ENCODE data around the gene ODR4. TPM values are rescaled to one million over a fixed set of nuclear protein-coding genes. Genes with fewer than 3 reads are reported as not detected.
"Not testable (repeated sequence)": the region's sequence is repeated elsewhere in the genome, so short reads cannot be mapped to it uniquely, and the experiment has no call there.

Gene ODR4
- total RNA-seq, 2 experiments from 2014 or later, result 13.3 to 15.6 TPM

DNA sequence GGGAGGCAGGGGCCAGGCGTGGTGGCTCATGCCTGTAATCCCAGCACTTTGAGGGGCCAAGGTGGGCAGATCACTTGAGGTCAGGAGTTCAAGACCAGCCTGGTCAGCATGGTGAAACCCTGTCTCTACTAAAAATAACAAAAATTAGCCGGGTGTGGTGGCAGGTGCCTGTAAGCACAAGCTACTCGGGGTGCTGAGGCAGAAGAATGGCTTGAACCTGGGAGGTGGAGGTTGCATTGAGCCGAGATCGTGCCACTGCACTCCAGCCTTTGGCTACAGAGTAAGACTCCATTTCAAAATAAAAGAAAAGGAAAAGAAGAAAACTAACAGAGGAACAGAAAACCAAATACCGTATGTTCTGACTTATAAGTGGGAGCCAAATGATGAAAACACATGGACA, 17.1 kb downstream of the ODR4 start:
- H3K36me3 Mint-ChIP-seq, result peaks cover 12% of the 10 kb centered on the region
- POLR2A ChIA-PET, result not testable (repeated sequence)

GRCh38 chr1:186401446-186401845, 25.8 kb downstream of the ODR4 start:
- ATAC-seq (ENCODE audit: low read depth); DNase-seq: not testable (repeated sequence)

More for the DNA sequence above, 17.1 kb downstream of the ODR4 start:
- DNase-seq; H3K4me1 Mint-ChIP-seq; H3K4me3 Mint-ChIP-seq; ATAC-seq (ENCODE audit: low read depth); H3K27ac Mint-ChIP-seq; H3K27me3 Mint-ChIP-seq; H3K9me3 Mint-ChIP-seq: not testable (repeated sequence)

DNA sequence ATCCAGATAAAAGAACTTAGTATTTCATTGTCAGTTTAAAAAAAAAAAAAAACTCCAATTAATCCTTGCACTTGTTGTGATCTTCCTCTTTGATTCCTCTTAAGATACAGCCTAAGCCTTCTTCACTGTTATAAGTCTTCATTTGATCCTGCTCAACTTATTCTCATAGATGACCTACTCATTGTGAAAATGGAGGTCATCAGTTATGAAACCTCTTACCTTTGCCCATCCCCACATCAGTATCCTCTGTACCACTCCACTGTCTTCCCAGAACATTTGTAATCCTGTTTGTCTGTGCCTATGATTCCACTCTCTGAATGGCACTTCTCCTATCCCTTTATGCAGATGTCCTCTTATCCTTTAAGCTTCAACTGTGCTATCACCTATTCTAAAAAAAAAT, 28.0 kb downstream of the ODR4 start:
- peaks cover 7% of the 10 kb centered on the region for H3K36me3 Mint-ChIP-seq
- H3K27me3 Mint-ChIP-seq, result no peaks in the 10 kb centered on the region
- H3K4me1 Mint-ChIP-seq, result peaks cover 2% of the 10 kb centered on the region
- POLR2A ChIA-PET, result interaction anchor here (0.6 kb wide), 1 partner anchor 115 kb away, joined by 7 read pairs; no protein-coding TSS in a partner anchor
- DNase-seq (no peak), ATAC-seq (ENCODE audit: low read depth) (no peak)
- H3K4me3 Mint-ChIP-seq, result no peak overlapping the region
- no peak overlapping the region for H3K27ac Mint-ChIP-seq
- no peaks in the 10 kb centered on the region for H3K9me3 Mint-ChIP-seq

More at GRCh38 chr1:186401446-186401845, 25.8 kb downstream of the ODR4 start:
- H3K9me3 Mint-ChIP-seq, H3K27me3 Mint-ChIP-seq, POLR2A ChIA-PET, H3K4me1 Mint-ChIP-seq, H3K27ac Mint-ChIP-seq, H3K4me3 Mint-ChIP-seq, H3K36me3 Mint-ChIP-seq: not testable (repeated sequence)

- peaks cover 7% of the 10 kb centered on the region for H3K36me3 Mint-ChIP-seq
- no peak overlapping the region for H3K4me3 Mint-ChIP-seq
- no peak overlapping the region for H3K27ac Mint-ChIP-seq
- no peak for DNase-seq
- H3K4me1 Mint-ChIP-seq, result peaks cover 2% of the 10 kb centered on the region
- H3K27me3 Mint-ChIP-seq, result no peaks in the 10 kb centered on the region
- H3K9me3 Mint-ChIP-seq, result no peaks in the 10 kb centered on the region
- peak; percentile 72 for ATAC-seq (ENCODE audit: low read depth)
- POLR2A ChIA-PET, result interaction anchor here (0.6 kb wide), 1 partner anchor 116 kb away, joined by 7 read pairs; no protein-coding TSS in a partner anchor
These were observed 28.9 kb downstream of the ODR4 start for GRCh38 chr1:186404454-186405051.

- Mint-ChIP-seq H3K4me3 (no peak overlapping the region), H3K27me3 (no peaks in the 10 kb centered on the region), H3K27ac (no peak overlapping the region), H3K4me1 (peaks cover 2% of the 10 kb centered on the region), H3K9me3 (no peaks in the 10 kb centered on the region), H3K36me3 (peaks cover 4% of the 10 kb centered on the region)
- DNase-seq (no peak), ATAC-seq (ENCODE audit: low read depth) (no peak)
- POLR2A ChIA-PET, result no interaction called here
These were observed 33.5 kb downstream of the ODR4 start for GRCh38 chr1:186409091-186409490.

- Mint-ChIP-seq H3K9me3 (no peaks in the 10 kb centered on the region), H3K27me3 (no peaks in the 10 kb centered on the region), H3K4me1 (no peaks in the 10 kb centered on the region), H3K27ac (no peak overlapping the region), H3K4me3 (no peak overlapping the region), H3K36me3 (peaks cover 3% of the 10 kb centered on the region)
- POLR2A ChIA-PET, result no interaction called here
- DNase-seq, result no peak
- no peak for ATAC-seq (ENCODE audit: low read depth)
These were observed 37.7 kb downstream of the ODR4 start for GRCh38 chr1:186413319-186413718.

DNA sequence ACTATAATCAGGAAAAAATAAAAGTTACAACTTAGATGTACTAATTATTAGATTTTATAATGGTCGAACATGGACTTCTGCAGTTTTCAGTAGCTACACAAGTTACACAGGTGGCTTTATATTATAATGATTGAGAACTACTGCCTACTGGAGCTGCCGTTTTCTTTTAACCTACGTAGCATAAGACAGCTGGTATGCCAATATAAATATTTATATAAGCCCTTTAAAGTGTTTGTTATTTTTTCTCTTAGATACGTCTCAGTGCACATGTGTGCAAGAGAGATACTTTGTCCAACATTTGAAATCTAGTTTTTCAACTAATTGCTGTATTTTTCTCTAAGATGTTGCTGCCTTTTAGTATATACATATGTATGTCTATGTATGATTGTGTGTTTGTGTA, 42.9 kb downstream of the ODR4 start:
- ATAC-seq (ENCODE audit: low read depth), result no peak
- H3K9me3 Mint-ChIP-seq, result no peaks in the 10 kb centered on the region
- peaks cover 14% of the 10 kb centered on the region for H3K4me1 Mint-ChIP-seq
- no peaks in the 10 kb centered on the region for H3K27me3 Mint-ChIP-seq
- H3K36me3 Mint-ChIP-seq, result peaks cover 13% of the 10 kb centered on the region
- POLR2A ChIA-PET, result interaction anchor here (1.8 kb wide), 1 partner anchor 43 kb away, joined by 4 read pairs; the partner anchor contains the start of genes ODR4 and TPR
- H3K27ac Mint-ChIP-seq, result no peak overlapping the region
- H3K4me3 Mint-ChIP-seq, result no peak overlapping the region
- no peak for DNase-seq

DNA sequence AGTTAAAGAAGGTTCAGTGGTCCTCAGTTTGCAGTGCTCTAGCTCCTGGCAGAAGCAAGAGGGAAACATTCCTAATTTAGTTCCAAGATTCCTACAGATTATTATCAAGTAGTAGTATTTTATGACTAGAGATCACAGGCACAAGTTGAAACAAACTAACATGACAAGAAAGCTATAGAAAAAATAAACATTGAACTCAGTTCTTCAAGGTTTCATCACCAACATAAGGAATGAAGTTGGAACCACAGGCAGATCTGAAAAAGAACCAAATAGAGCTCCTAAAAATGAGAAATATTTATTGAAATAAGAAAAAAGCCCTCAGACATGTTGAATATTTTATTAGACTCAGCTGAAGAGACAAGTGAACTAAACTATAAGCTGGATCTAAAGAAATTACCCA, 44.7 kb downstream of the ODR4 start:
- peak overlapping the region; percentile 67 for H3K4me3 Mint-ChIP-seq
- peak overlapping the region; percentile 86 for H3K27ac Mint-ChIP-seq
- no peak for ATAC-seq (ENCODE audit: low read depth)
- POLR2A ChIA-PET, result no interaction called here
- peaks cover 14% of the 10 kb centered on the region for H3K4me1 Mint-ChIP-seq
- H3K9me3 Mint-ChIP-seq, result peaks cover 2% of the 10 kb centered on the region
- no peak for DNase-seq
- H3K36me3 Mint-ChIP-seq, result peaks cover 18% of the 10 kb centered on the region
- H3K27me3 Mint-ChIP-seq, result no peaks in the 10 kb centered on the region

DNA sequence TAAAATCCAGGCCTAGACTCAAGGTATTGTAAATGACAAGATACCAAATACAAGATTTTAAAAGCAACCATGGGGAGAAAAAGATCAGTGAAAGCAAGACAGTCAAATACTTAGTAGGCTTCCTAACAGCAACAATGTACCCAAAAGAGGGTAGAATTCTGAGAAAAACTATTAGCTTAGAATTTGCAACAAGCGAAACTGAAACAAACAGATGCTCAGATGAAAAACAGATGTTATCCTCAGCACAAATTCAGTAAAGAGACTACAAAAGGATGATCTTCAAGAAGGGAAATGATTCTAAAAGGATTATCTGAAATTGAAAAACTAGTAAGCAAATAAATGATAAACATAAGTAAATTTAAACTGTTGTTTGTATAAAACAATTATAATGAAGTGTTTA, 45.3 kb downstream of the ODR4 start:
- no peaks in the 10 kb centered on the region for H3K27me3 Mint-ChIP-seq
- peak overlapping the region; percentile 86 for H3K27ac Mint-ChIP-seq
- ATAC-seq (ENCODE audit: low read depth), result peak; percentile 86
- DNase-seq, result no peak
- peak overlapping the region; percentile 67 for H3K4me3 Mint-ChIP-seq
- peaks cover 2% of the 10 kb centered on the region for H3K9me3 Mint-ChIP-seq
- peaks cover 19% of the 10 kb centered on the region for H3K36me3 Mint-ChIP-seq
- peaks cover 16% of the 10 kb centered on the region for H3K4me1 Mint-ChIP-seq
- POLR2A ChIA-PET, result no interaction called here

- Mint-ChIP-seq H3K36me3 (peaks cover 22% of the 10 kb centered on the region), H3K9me3 (peaks cover 2% of the 10 kb centered on the region), H3K4me3 (peak overlapping the region; percentile 5), H3K27ac (peak overlapping the region; percentile 18), H3K4me1 (peaks cover 17% of the 10 kb centered on the region), H3K27me3 (no peaks in the 10 kb centered on the region)
- POLR2A ChIA-PET, result no interaction called here
- ATAC-seq (ENCODE audit: low read depth) (peak; percentile 16), DNase-seq (no peak)
These were observed 45.8 kb downstream of the ODR4 start for GRCh38 chr1:186421446-186421845.

DNA sequence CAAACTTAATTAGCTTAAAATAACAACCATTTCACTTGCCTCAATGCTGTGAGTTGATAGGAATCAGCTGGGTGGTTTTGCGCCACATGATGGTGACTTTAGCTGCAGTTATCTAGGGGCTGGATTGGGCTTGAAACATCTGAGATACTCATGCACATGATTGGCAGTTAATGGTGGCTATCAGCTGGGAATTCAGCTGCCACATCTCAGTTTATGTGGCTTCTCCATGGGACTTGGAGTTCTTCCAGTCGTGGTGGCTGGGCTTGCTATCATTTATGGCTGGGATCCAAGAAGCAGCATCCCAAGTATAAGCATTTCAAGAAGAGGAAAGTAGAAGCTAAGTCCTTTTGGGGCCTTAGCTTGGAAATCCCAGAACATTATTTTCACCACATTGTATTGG, 48.9 kb downstream of the ODR4 start:
- H3K4me3 Mint-ChIP-seq, result no peak overlapping the region
- POLR2A ChIA-PET, result interaction anchor here (0.6 kb wide), 1 partner anchor 94 kb away, joined by 3 read pairs; no protein-coding TSS in a partner anchor

GRCh38 chr1:186426118-186426517, 50.5 kb downstream of the ODR4 start:
- no peak overlapping the region for H3K27ac Mint-ChIP-seq
- peaks cover 8% of the 10 kb centered on the region for H3K4me1 Mint-ChIP-seq
- no peak for ATAC-seq (ENCODE audit: low read depth)
- no peak for DNase-seq
- H3K36me3 Mint-ChIP-seq, result peaks cover 11% of the 10 kb centered on the region
- peaks cover 2% of the 10 kb centered on the region for H3K9me3 Mint-ChIP-seq
- no peak overlapping the region for H3K4me3 Mint-ChIP-seq
- H3K27me3 Mint-ChIP-seq, result no peaks in the 10 kb centered on the region
- POLR2A ChIA-PET, result no interaction called here

More for the DNA sequence above, 48.9 kb downstream of the ODR4 start:
- ATAC-seq (ENCODE audit: low read depth) (no peak), DNase-seq (no peak)
- peaks cover 13% of the 10 kb centered on the region for H3K36me3 Mint-ChIP-seq
- H3K4me1 Mint-ChIP-seq, result peaks cover 17% of the 10 kb centered on the region
- H3K27me3 Mint-ChIP-seq, result no peaks in the 10 kb centered on the region
- peaks cover 2% of the 10 kb centered on the region for H3K9me3 Mint-ChIP-seq
- no peak overlapping the region for H3K27ac Mint-ChIP-seq

DNA sequence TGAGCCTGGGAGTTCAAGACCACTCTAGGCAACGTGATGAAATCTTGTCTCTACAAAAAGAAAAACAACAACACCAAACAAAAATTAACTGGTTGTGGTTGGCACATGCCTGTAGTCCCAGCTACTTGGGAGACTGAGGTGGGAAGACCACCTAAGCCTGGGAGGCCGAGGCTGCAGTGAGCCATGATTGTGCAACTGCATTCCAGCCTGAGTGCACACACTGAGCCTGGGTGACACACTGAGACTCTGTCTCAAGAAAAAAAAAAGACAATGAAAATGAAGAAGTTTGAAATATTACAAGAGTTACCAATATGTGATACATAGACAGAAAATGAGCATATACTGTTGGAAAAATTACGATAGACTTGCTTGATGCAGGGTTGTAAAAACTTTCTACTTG, 53.4 kb downstream of the ODR4 start:
- no peak for DNase-seq
- Mint-ChIP-seq H3K27me3 (no peaks in the 10 kb centered on the region), H3K9me3 (peaks cover 2% of the 10 kb centered on the region), H3K36me3 (peaks cover 9% of the 10 kb centered on the region), H3K4me3 (no peak overlapping the region), H3K4me1 (peaks cover 3% of the 10 kb centered on the region), H3K27ac (no peak overlapping the region)
- ATAC-seq (ENCODE audit: low read depth), result no peak
- POLR2A ChIA-PET, result no interaction called here

DNA sequence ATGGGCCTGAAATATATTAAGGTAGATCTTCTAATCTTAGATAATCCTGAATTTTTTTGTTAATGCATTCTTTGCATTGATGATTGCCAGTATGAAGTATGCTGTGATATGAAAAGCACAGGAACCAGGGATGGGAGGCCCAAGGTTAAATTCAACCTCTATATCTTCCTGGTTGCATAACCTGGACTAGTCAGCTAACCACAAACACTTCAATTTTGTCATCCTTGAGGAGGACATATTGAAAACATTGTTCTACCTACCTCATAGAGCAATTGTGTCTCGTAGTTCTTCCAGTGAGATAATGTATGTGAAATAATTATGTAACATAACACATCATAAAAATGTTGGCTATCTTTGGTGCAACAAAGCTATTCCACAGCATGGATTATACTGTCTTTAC, 59.7 kb downstream of the ODR4 start:
- no peak overlapping the region for H3K27ac Mint-ChIP-seq
- no peak overlapping the region for H3K4me3 Mint-ChIP-seq
- peaks cover 3% of the 10 kb centered on the region for H3K4me1 Mint-ChIP-seq
- ATAC-seq (ENCODE audit: low read depth) (no peak), DNase-seq (no peak)
- H3K9me3 Mint-ChIP-seq, result no peaks in the 10 kb centered on the region
- POLR2A ChIA-PET, result no interaction called here
- no peaks in the 10 kb centered on the region for H3K27me3 Mint-ChIP-seq
- H3K36me3 Mint-ChIP-seq, result peaks cover 3% of the 10 kb centered on the region
